SK-MEL-5 (cell line): ENCODE measurements around the gene CTBP2. TPM values are rescaled to one million over a fixed set of nuclear protein-coding genes. Genes with fewer than 3 reads are reported as not detected.

ENCODE experiments used
- DNase-seq: peaks from one replicate; pipeline ENCODE4 v3.0.0-alpha.2; 2016; ENCODE audit warnings: low read depth, low spot score
- in situ Hi-C: cut with HindIII; loops from 2 replicates; pipeline ENCODE4 v1.10.0; 2016; ENCODE audit warnings: low sequenced_read_pairs, high pct_unique_total_duplicates, low pct_unique_long_range_greater_than_20kb
- total RNA-seq: library from RNA; depleted of rRNA; stranded (reverse); fragments of >200 nt; shearing (Covaris generic); gene quantifications from 2 replicates; pipeline ENCODE4 v1.2.3, GENCODE V29; 2014

The CTBP2 gene
- total RNA-seq, 1 experiment from 2014 or later, result 38.1 TPM

DNA sequence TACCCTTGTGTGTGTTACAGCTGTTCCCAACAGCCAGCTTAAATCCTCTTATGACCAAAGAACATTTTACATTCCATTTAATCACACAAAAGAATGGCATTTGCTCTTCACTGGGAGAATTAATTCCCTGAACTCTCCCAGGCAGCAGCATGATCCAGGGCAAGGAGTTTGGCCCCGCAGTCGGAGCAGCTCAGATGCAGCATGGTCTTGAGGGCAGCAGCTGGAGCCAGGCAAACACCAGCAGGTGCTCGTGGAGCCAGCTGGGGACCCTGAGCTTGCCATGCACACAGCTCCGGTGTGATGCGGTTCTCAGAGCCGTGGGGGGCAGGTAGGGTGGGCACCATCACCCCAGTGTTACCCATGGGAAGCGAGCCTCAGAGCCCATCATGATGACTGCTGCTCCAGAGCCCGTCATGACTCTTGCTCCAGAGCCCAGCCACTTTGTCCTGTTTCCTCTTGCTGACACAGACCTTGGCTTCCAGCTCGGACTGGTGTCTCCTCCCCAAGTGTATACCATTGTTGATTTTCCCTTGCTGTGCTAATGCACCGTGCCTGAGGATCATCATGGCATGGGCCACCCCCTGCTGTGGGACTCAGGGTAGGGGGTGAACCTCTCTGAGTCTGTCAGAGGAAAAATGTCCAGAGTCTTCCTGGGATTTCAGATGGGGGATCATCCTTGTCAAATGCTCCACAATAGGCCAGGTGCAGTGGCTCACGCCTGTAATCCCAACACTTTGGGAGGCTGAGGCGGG is 142.6 kb downstream of the CTBP2 start:
- no peak for DNase-seq
- in situ Hi-C loops, result no loop called here

DNA sequence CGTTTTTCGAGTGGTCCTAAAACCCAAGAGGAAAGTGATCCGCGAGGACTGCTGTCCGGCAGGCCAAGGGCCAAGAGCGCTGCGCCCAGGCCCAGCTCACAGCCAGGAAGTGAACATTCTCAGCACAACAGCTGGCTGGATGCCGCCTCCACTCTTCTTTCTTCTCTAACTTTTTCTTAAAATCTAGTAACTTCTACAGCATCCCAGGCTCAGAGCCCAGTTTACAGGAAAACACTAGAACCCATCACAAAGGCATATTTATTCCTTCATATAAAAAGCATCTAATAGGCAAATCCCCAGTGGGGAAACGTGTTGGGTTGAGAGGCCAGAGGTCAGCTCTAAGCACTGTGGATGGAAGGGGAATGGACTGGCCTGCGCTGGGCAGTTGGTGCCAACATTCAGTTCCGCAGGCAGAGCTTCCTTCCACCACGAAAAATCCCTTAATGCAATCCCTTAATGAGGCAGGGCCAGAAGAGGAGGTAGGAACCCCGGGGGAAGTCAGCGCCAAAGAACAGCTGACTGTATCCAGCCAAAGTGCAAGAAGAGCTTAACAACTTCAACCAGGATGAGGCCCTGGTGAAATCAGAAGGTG is 143.7 kb downstream of the CTBP2 start:
- DNase-seq, result no peak
- in situ Hi-C loops, result no loop called here

DNA sequence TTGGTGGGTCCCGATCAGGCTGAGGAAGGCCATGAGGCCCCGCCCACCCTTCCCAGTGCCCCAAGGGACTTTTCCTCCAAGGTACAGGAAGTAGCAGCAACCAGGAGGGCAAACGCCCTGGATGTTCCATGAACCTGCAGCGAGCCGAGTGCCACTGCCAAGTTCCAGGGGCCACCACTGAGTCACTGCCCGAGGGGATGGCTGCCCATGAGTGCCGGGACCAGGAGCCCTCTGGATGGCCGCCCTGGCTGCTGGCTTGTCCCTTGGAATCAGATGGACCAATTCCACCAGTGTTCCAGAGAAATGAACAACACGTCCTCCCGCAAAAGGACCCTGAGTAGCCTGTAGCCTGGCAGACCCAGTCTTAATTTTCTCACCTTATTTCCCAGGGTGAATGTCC is 144.2 kb downstream of the CTBP2 start:
- DNase-seq, result no peak
- in situ Hi-C loops, result no loop called here

DNA sequence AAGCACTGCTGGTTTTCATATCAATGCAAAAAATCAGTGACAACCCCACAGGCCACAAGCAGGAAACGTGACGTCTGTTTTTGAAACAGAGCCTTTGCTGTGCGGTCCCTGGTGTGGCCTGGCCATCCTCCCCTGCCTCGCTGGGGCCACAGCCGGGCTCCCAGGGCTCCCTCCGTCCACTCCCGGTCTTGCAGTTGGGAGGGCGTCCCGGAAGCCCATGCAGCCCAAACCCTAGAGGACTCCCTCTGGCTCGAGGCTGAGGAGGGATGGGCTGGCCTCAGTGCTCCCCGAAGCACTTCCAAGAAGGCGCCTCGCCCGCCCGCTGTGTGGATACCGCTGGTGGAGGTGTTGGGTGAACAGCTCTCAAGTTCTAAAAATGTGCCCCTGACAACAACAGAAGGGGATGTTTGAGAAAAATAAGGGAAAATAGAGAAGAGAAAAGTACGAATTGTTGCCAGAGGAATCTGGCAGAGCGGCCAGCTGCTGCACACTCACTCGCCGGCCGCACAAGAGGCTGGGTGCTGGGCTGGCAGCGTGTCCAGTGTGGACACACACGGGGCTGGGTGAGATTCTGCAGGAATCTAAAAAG is 144.9 kb downstream of the CTBP2 start:
- DNase-seq, result no peak
- in situ Hi-C loops, result no loop called here

DNA sequence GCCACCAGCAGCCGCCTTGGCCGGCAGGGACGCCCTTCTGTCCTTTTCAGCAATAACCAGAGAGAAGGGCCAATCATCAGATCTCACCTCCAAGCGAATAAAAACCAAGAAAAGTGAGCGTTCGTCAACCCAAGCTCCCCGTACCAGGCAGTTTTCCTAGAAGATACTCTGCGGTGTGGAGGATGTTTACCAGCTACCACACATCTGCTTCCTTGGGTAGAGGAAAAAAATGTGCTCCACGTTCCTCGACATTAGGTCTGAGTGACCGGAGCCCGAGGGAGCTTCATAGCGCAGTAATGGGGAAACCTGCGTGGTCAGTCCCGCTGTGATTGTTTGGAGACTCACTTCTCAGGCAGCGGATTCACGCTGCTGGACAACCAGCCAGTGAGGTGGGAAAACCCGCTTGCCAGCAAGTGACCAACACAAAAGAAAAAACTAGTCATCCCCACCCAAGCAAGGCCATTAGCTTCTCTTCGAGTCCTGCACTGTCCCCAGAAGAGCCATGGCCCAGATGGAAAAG is 145.5 kb downstream of the CTBP2 start:
- in situ Hi-C loops, result no loop called here
- no peak for DNase-seq

DNA sequence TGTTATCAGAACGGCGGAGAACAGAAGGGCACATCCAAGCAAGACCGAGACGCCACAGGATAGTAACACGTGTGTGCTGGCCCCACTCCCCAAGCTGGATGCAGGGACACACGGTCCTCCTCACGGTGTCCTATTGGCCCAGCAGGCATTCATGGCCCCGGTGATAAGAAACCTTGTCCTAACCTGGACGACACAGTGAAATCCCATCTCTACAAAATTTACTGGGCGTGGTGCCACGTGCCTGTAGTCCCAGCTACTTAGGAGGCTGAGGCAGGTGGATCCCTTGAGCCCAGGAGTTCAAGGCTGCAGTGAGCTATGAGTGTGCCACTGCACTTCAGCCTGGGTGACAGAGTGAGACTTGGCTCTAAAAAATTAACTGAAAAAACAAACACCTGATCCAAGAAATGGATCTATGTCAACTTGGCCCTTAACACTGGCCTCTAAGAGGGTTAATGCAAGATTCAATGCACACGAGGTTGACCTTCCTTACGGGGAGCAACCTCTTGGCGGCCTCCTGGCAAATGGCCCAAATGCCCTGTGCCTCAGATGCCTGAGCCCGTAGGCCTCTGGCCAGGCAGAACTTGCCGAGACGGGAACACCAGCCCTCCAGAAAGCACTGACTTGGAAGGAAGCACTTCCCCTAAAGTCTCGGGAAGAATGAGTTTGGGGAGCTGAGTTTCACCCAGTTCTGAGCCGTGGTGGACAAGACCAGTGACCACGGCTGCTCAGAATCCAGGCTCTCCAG is 146.1 kb downstream of the CTBP2 start:
- no peak for DNase-seq
- in situ Hi-C loops, result no loop called here

DNA sequence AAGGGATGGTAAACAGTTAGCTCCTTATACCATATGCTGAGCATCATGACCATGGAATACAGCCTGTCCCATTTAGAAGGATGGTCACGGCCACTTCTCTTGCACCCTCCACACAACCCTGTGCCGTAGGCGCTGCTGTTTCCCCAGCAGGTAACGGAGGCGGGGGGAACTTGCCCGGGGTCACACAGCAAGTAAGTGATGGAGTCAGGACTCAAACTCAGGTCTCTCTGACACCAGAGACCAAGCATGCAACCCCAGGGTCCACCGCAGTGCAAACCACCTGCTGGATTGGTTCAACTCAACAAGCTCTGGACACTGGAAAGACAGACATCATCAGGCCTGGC is 146.9 kb downstream of the CTBP2 start:
- in situ Hi-C loops, result no loop called here
- DNase-seq, result no peak

DNA sequence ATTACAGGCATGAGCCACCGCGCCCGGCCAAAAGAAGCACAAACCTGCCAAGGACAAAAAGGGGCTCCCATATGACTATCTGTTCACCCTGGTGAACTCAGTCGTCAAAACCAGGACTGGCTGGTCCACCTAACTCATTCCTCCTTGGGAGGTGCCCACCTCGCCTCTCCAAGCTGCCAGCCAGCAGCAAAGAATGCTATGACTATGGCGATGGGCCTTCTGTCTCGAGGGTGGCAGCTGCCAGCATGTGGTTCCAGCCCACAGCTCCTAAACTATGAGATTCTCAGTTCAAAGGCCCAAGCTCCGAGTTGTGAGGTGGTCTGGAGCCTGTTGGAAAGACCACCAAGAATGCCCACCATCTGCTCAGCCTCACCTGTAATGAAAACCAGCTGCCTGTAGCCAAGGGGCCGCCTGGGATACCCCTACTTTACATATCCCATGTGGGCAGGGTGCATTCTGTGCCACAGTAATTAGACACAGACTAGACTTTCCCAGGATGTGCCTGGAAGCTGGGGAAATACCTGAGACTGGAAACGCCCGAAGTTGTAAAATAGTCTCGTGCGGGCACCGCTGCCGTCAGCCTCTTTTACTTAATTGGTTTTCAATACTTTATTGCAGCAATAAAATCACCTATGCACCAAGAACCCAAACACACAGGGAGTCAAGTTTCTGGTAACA is 147.4 kb downstream of the CTBP2 start:
- in situ Hi-C loops, result no loop called here
- no peak for DNase-seq

DNA sequence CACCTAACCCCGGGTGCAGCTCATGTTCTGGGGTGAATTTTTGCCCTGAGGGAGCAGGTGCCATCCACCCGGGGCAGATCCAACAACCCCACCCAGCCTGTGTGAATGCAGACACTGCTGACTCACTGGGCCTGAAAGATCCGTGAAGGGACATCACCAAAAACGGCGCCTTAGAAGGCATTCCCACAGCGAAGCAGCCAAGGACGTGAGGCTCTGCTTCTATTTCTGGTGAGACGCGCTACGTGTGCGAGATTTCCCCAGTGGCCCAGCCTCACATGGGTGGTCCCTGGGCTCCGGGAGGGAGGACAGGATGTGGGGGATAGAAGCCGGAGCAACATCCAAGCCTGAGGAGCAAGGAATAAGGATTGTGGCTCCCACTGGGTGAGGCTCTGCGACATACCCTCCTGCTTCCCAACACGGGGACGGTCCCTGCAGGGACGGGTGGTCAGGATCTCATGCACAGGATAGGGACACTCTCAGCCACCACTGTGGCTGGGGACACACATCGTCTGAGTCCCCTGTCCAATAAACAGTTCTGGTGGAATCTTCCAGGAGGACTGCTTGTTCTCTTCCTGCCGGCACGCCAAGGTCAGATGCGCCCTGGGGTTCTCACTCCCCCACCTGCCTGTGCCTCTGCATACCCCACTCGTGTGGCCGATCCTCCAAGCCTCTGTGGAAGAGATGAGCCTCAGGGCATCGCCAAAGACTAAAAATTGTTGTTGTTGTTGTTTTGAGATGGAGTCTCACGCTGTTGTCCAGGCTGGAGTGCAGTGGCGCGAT is 148.2 kb downstream of the CTBP2 start:
- in situ Hi-C loops, result no loop called here
- DNase-seq, result no peak

DNA sequence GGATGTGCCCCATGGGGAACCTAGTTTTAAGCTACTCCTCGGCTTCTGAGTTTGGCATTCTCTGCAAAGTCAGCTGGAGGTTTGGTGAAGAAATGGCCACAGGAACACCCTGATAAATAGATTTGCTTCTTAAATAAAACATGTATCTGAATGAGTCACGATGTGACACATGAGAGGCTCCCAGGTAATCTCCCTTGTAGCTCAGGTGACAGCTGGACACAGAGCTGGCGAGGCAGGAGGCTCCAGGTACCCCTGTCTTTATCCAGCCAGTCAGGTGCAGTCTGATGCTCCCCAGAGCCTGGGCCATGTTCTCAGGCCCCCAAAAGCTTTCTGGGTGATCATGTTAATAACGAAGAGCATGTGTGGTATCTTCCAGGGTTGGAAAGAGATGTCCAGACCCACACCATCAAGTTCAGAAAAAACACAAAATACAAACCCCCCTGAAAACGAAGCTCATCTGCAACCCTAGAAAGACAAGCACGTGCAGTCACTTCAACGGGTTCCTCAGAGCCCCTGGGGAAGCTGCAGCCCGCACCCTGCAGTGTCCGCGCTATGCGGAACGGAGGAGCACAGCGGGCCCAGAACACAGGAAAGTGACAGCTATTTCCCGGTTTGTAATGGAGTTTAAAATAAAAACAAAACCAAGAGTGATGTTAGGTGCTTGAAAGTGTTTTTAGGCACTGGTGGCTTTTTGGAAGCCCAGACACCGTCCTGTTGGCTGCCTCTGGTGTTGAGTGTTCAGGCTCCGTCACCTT is 149.0 kb downstream of the CTBP2 start:
- in situ Hi-C loops, result no loop called here
- DNase-seq, result no peak

DNA sequence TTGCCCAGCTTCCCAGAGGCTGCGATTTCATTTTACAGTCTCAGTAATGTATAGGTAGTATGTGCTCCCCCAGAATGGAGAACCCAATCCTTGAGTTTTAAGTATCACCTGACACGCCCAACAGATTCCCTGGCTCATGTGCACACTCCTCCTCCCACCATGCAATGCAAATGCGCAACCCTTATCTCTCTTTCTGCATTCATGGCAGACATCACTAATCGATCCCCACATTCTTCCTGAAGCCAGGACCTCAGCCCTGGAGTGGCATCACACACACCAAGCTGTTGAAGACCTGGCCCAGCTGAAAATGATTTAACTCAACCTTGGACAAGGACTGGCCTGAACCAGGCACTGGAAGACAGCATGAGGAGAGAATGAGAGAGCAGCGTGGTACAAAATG is 150.0 kb downstream of the CTBP2 start:
- in situ Hi-C loops, result no loop called here
- no peak for DNase-seq

DNA sequence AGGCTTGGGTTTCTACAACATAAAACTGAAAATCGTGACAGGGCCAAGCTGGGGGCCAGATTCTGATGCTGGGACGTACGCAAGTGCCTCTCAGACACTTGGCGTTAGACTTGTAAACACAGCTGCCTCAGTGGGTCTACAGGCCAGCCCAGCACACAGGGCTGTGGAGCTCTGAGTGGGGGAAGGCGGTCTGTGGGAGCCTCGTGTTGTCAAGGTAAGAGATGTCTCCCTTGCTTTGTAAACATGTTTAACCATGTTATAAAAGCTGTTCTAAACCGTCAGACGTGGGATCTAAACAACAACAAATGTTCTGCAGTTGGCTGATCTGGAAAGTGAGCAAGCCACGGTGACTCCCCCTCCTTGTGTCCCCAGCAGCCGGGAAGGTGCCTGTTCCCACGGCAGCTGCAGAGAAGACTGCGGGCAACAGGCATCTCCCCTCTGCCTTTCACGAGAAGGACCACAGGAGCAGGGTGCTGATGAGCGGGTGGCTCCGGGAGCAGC is 150.7 kb downstream of the CTBP2 start:
- in situ Hi-C loops, result no loop called here
- DNase-seq, result no peak

DNA sequence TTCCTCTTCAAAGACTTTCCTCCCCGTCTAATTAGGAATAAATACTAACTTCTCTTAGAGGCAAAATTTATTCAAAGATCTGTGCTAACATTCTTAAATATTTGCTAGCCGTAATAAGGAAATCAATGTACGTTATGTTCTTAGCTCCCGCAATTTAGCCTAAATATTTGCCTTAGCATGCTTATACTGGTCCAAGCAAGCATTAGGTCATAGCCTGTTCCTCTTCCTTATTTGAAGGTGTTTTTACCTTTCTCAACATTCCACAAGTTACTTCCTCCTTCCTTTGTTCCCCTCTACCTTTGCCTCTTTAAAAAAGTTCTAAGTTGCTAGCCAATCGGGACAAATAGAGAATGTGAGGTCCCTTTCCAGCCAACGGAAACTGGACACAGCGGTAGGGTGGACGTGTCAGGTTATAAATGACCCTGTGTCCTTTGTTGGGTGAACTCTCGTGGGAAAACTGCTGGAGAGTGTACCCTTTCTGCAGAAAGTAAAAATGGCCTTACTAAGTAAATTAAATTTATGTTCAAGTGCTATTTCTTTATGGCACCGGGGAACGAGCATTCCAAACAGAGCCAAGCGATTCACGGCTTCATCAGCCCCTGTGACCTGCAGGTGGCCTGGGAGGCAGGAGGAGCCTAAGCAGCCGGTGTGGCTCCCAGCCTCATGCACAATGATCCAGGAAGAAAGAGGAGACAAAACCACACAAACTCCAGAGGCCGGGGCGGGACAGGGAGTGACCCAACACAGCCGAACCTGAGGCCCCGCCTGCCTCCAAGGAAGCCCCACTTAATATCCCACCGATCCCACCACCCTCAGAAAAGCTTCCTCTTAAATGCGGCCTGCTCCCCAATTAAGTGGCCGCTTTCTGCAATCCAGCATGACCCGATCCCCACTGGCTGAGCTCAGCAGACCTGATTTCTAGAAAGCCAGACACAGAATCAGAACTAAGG is 151.4 kb downstream of the CTBP2 start:
- in situ Hi-C loops, result no loop called here
- no peak for DNase-seq

DNA sequence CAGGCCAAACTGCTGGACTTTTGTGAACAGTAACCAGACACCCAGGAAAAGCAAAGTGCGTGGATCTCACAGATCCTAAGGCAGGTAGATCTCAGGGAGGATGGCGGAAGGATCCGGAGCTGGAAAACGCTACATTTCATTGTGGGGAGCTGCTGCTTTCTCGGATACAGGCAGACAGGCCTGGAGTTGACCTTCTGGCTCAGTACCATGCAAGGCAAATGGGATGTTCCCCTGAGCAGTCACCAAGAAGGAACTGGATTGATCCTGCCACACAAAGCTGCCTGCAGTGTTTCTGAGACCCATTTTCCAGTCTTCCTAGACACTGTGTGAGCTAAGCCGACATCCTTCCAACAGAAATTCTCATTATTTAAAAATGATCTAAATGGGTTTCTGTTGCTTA is 152.9 kb downstream of the CTBP2 start:
- in situ Hi-C loops, result no loop called here
- DNase-seq, result no peak

DNA sequence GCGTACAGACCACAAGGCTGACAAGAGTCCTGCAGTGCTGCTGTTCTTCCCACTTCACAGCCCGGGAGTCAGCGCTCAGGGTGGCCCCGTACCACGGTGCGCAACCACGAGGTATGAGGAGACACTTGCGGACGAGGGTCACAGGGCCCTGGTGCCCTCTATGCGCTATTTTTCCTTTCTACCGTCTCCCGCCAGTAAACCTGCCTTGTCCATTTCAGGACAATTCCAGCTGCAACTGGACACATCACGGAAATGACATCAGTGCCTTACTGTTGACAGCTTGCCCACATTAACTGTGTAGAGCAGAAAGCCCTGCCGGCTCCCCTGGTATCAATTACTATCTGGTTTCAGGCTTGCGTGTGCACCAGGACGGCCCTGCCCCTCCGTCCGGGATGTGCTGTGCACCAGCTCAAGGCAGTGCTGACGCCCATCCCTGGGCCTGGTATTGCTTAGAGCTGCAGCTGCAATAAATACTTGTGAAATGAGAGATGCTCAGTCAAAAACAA is 153.4 kb downstream of the CTBP2 start:
- in situ Hi-C loops, result no loop called here
- DNase-seq, result no peak
